ENCODE measurements around the gene DLGAP5.

Gene DLGAP5

DNA sequence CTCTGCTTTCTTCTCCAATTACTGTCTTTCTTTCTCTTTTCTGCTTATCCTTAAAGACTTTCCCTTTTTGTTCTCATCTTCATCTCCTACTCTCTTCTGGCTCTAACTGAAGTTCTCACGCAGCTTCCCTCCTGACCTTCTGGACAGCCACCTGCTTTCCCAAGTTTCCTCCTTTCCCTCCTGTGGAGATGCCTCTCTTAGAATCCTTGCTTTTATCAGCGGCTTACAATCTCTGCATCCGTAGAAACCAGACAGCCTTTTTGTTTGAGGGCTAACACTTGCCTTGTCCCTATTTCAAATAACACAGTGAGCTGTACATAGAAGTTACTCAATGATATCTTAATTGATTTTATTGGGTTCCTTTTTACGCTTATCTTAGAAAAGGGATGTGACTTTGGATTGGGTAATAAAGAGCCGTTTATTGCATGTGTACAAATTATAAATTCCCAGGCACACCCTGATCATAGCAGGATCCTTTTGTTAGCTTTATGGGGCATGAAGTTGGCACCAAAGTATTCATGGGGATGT, 64.4 kb downstream of the DLGAP5 start:
- no peak overlapping the region for H3K4me3 ChIP-seq (replicated peaks in 1 of 2; ENCODE audit: low read depth in 2 of 2, low read length in 2 of 2)
- no peak for TF ChIP-seq CTCF (IDR thresholded peaks at IDR 0.05; ENCODE audit: low read depth, low read length)
- no peak for DNase-seq (ENCODE audit: low read depth in 2 of 2)

- TF ChIP-seq CTCF (IDR thresholded peaks at IDR 0.05; ENCODE audit: low read depth, low read length) = no peak
These were observed 65.4 kb downstream of the DLGAP5 start for GRCh38 chr14:55126034-55126433.

GRCh38 chr14:55125403-55125802, 66.0 kb downstream of the DLGAP5 start:
- TF ChIP-seq CTCF (IDR thresholded peaks at IDR 0.05; ENCODE audit: low read depth, low read length) = no peak
- no peak overlapping the region for H3K4me3 ChIP-seq (replicated peaks in 1 of 2; ENCODE audit: low read depth in 2 of 2, low read length in 2 of 2)
- DNase-seq (ENCODE audit: low read depth in 2 of 2) = no peak

More at GRCh38 chr14:55126034-55126433, 65.4 kb downstream of the DLGAP5 start:
- no peak overlapping the region for H3K4me3 ChIP-seq (replicated peaks in 1 of 2; ENCODE audit: low read depth in 2 of 2, low read length in 2 of 2)
- DNase-seq (ENCODE audit: low read depth in 2 of 2) = peak in 1 of 2 donors; percentile 52

- no peak for DNase-seq (ENCODE audit: low read depth in 2 of 2)
- H3K4me3 ChIP-seq (replicated peaks in 1 of 2; ENCODE audit: low read depth in 2 of 2, low read length in 2 of 2) = no peak overlapping the region
- TF ChIP-seq CTCF (IDR thresholded peaks at IDR 0.05; ENCODE audit: low read depth, low read length) = no peak
These were observed 66.5 kb downstream of the DLGAP5 start for GRCh38 chr14:55124774-55125386.

DNA sequence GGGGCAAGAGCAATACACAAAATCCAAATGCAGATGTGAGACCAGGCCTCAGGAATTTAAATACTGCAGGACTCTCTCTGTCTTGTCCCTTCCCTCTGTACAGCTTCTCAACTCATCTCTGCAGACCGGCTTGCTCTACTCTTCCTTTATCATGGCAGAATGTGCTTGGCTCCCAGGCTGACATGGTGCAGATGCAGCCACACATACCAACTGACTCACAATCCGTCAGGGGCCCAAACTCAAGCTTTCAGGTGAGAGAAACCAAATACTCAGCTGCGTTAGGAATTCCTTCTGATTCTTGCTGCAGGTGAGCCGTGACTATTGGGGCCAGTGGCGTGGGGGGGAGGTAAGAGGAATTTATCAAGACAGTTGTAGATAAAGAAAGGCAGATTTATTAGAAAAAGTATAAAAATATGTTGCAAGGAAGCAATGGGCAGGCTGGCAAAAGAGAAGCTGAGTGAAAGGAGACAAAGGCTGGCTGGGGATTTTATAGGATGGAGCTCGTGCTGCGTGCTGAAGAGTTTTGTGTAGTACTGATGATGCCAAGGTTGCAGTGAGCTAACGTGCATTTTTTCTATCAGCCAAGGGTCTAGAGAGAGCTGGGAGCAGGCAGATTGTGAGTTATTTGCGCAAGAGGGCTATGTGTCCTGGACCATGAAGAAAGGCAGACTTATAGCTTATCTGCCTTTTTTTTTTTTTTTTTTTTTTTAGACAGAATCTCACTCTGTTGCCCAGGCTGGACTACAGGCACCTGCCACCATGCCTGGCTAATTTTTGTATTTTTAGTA, 67.3 kb downstream of the DLGAP5 start:
- no peak for DNase-seq (ENCODE audit: low read depth in 2 of 2)
- no peak for TF ChIP-seq CTCF (IDR thresholded peaks at IDR 0.05; ENCODE audit: low read depth, low read length)
- H3K4me3 ChIP-seq (replicated peaks in 1 of 2; ENCODE audit: low read depth in 2 of 2, low read length in 2 of 2) = no peak overlapping the region

DNA sequence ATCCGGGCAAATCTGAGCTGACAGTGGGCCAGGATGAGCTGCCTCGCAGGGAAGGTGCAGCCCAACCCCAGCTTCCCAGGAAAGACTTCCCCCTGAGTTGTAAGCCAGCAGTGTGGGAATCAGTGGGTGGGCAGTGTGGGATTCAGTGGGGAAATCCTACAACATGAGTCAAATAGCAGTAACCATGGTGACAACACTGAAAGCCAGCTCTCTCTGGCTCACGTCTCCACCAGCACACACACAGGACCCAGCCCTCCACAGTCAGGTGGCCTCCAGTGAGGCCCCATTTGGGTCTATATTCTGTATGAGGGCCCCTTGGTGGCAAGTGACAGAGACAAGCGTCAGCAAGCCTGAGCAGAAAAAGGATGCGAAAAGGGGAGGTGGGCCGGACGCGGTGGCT, 68.3 kb downstream of the DLGAP5 start:
- TF ChIP-seq CTCF (IDR thresholded peaks at IDR 0.05; ENCODE audit: low read depth, low read length) = no peak
- peak; percentile 89 to 94 for DNase-seq (ENCODE audit: low read depth in 2 of 2)
- H3K4me3 ChIP-seq (replicated peaks in 1 of 2; ENCODE audit: low read depth in 2 of 2, low read length in 2 of 2) = no peak overlapping the region
